Fibroblast of the conjunctiva (primary cell): ENCODE data around the gene PLCH1.
A peak's percentile ranks its signal among the peaks of the same experiment; 100 is the strongest.

Experiments
- DNase-seq: peaks from one replicate; pipeline ENCODE4 v3.0.0-alpha.2; 2010; ENCODE audit warnings: low read depth

PLCH1 gene

GRCh38 chr3:155682426-155683343 is 62.2 kb downstream of the PLCH1 start:
- no peak for DNase-seq

GRCh38 chr3:155676252-155676981 is 68.5 kb downstream of the PLCH1 start:
- DNase-seq = peak; percentile 6

DNA sequence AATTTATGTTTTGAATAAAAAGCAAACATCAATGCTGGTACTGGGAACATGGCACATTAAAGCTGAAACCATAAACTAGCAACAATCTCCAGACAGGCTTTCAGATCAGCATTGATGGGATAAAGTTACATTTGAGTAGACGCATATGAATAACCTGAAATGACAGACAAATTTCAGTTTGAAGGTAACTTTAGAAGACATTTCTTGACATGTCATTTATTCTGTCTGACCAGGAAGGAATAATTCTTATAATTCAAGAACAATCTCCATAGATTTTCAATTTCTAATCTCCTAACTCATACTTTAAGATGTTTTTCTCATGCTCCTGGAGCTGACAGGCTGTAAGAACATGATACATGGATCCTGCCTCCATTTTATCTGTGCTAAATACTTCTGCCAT is 69.8 kb downstream of the PLCH1 start:
- no peak for DNase-seq

DNA sequence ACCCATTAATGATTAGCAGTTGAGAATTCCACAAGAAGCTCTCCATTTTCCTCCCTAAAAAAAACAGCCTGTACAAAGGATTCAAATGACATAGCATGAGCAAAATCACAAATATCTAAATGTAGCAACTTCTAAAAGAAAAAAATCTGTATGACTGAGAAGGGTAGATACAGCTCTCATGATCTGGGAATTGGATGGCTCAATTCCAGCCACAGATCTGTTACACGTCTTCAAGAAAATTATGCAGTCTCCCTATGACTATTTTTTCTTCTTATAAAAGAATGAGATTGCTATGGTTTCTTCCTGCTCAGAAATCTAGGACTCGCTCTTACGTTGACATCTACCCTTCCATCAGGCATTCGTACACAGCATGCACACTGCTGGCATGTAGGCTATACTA is 71.5 kb downstream of the PLCH1 start:
- DNase-seq = no peak

GRCh38 chr3:155670335-155670734 is 74.5 kb downstream of the PLCH1 start:
- no peak for DNase-seq

DNA sequence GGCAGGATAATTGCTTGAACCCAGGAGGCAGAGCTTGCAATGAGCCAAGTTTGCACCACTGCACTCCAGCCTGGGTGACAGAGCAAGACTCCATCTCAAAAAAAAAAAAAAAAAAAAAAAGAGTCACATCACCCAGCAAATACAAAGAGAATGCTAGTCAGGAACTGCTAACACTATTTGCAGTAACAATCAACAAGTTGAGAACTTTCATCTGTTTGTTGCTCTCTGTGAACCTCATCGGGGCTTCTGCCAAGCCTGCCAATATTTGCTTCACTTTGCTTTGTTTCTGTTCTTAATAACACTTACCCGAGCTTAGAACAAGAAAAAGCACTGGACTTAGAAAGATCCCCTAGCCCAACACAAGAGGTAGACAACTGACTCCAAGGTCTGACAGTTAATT is 76.9 kb downstream of the PLCH1 start:
- DNase-seq = no peak

DNA sequence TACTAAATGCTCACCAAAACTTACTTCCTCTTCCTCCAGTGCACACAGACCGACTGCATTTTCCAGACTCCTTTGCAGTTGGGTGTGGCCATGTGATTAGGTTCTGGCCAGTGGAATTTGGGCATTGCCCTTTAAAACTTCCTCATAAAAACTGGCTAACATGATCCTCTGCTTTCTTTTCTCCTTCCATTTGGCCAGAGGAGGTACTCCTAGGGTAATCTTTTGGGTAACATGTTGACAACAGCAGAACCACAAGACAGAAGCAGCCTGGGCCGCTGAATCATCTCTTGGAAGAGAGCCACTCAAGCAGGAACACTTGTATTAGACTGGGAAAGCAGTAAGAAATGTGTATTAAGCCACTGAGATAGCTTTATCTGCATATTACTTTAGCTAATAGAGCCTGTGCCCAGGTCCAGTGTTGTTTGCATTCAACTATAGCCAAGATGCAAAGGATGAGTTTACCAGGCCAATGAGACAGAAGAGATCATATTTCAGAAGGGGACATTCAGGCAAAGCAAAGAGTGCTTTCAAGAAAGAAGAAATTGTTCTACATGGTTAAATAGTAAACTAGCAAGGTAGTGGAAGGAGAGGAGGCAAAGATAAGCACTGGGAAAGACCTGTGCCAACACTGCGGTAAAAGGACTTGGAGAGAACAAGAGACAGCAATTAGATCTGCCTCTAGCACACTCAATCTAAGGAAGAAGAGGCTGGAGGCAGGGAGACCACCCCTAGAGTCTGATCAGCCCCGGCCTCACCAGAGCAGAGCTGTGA is 79.8 kb downstream of the PLCH1 start:
- peak; percentile 87 for DNase-seq

GRCh38 chr3:155663467-155664212 is 81.2 kb downstream of the PLCH1 start:
- DNase-seq = no peak

DNA sequence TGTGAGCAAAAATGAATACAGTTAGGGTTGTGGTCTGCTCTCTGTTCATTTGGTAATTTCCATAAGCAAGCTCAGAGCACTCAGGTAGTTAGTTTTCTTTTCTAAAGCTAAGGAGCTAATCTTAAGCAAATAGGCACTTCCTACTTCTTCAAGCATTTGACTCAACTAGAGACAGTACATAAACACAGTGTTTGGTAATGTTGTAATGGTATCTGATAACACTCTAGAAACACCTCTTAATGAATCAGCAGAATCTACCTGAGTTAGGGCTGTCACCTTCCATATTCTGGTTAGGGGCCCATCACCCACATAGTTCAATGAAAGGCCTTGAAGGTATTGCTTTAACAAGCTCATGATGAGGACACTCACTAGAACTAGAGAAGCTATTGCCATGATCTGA is 83.1 kb downstream of the PLCH1 start:
- DNase-seq = no peak

GRCh38 chr3:155661042-155661441 is 83.8 kb downstream of the PLCH1 start:
- DNase-seq = no peak

DNA sequence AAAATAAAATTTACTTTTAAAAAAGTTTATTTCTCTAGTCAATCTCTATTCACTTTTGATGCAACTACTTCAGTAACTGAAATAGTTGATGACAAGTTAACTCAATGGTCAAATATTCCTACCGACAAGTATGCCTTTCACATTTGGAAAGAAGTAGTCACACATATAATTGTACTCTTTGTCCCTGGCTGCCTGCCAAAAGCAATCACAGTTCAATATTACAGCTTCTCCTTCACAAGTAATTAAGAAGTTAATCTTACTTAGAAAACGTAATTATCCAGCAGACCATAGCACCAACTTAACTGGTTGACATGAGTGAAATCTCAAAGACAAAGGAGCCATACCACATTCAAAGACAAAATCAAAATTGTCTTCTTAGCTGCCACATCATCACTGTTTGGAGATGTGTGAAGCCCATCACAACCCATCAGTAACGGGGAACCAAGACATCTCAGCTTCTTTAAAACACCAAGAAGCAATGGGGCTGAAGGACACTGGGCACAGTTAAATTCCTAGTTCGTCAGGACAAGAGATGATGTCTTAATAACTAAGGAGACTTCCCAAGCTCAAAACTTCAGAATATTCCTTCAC is 86.1 kb downstream of the PLCH1 start:
- no peak for DNase-seq

DNA sequence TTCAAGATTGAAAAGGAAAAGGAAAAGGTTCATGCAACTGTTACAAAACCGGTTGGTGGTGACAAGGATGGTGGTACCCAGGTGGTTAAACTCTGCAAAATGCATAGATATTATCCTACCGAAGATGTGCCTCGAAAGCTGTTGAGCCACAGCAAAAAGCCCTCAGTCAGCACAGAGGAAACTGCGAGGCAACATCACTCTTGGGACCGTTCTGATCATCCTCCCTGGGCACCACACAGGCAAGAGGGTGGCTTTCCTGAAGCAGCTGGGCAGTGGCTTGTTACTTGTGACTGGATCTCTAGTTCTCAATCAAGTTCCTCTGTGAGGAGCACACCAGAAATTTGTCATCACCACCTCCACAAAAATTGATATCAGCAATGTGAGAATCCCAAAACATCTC is 86.9 kb downstream of the PLCH1 start:
- no peak for DNase-seq

- DNase-seq = no peak
Measured at GRCh38 chr3:155657161-155657560, 87.7 kb downstream of the PLCH1 start.

- DNase-seq = no peak
Measured at GRCh38 chr3:155656466-155656865, 88.4 kb downstream of the PLCH1 start.

GRCh38 chr3:155651489-155652218 is 93.2 kb downstream of the PLCH1 start:
- DNase-seq = no peak

GRCh38 chr3:155648013-155648591 is 96.8 kb downstream of the PLCH1 start:
- DNase-seq = no peak

- no peak for DNase-seq
Measured at GRCh38 chr3:155647206-155647605, 97.7 kb downstream of the PLCH1 start.

DNA sequence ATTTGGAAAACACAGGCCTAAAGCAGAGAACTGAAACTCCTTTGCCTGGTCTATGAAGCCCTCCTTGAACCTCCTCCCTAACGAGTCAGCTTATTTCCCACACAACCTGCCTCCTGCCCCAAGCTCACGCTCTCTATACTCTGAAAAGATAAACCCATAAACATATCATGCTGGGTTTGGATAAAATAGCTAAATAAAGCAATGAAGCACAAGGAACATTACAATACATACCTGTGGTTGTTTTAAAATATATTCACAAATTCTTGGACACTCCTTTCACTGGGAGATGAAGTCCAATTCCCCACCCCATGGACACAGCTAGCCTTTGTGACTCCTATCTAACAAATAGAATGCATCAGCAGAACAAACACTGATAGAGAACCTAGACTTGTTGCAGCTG is 98.2 kb downstream of the PLCH1 start:
- no peak for DNase-seq

DNA sequence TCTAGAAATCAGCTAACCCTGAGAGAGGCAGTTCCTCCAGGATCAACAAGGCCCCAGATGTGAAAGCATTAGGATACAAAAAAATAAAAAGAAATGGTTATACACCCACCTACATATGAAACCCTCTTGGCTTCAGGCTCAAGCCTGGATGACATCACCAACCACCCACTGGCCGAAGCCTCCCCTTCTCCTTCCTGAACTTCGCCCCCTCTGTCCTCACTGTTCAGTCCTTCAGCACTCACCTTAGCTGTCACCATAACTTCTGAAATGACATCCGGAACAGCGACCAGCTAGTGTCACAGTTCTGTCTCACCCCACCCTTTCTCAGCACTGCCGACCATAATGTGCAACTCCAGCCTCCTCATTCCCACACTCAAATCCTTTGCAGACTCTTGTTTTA is 98.7 kb downstream of the PLCH1 start:
- DNase-seq = no peak

DNA sequence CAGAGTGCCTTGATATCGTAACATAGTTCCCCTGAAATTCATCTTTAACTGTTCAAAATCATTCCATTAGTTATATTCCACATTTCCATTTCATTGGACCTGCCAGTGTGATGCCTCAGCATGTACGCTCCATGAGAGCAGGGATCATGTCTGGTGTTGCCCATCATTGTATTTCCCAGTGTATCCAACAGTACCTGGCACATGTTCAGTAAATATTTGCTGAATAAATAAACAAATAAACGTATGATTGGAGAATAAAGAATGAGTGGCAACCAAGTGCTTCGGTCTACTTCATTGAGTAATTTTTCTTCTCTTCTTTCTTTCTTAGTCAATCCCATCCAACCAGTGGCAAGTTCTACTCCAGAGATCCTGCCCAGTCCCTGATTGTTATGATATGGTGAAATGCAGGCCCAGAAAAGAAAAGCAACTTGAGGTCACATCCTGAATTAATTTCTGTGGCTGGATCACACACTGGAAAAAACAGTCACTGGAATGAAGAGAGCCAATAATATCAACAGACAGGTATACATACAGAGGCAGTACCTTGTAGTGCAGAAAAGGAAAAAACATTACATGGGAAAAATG is 101.2 kb downstream of the PLCH1 start:
- no peak for DNase-seq
